ENCODE results near the gene HOXC9. TPM values are rescaled to one million over a fixed set of nuclear protein-coding genes. Genes with fewer than 3 reads are reported as not detected.

Gene HOXC9
- total and polyA plus RNA-seq, 2 of the 8 experiments (the other 6 are each of a cell fraction or from before 2014, with no cell fraction given), result not detected

DNA sequence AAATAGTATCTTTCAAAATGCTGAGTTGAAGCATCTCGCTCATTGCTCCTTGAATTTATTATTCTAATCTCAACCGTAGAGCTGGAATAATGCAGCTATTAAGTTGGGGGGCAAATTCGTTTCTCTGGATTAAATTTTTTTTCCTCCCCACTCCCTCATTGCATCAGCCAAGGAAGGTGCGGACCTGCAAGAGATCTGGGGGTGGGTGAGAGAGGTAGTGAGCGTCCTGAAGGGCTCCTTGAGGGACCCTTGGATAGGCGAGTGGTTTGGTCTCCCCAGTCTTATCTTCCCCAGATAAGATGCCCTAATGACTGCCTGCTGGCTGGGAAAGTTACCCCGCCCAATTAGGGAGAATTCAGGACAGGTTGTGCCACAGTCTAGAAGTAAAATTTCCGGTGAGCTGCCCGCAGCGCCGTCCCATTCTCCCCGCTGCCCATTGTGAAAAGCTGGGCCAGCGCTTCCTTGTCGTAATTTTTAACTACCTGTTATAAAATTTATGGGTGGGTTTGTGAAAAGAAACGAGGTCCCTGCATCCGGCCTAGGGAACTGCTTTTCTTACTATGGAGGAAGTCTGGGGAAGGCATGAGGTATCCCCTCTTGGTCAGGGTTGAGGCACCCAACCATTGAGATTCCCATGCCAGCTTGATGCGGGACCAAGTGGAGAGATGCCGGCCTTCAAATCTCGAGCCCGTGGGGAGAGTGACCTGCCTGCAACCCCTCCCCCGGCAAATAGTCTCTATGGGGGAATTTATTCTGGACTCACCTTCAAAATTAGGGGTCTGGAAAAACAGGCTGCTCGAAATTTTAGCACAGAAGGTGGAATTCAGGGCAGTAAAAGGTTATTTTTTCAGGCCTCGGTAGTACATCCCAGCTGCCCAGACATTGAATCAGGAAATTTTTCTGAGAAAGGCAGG lies 15.3 kb downstream of the HOXC9 start:
- Histone ChIP-seq H3K9me3 (ENCODE audit: insufficient read depth in 2 of 2, low read depth in 1 of 2, low read length in 1 of 2) (no peaks in the 10 kb centered on the region), H2AK5ac (ENCODE audit: low read depth, low read length) (no peak overlapping the region), H3K36me3 (ENCODE audit: control insufficient read depth in 2 of 4, insufficient read depth in 4 of 4, low read length in 3 of 4) (no peaks in the 10 kb centered on the region; a peak in 1 of 8 replicates), H3K4ac (replicated peaks; ENCODE audit: insufficient read length, low read depth, low read length) (no peak overlapping the region), H3K27ac (ENCODE audit: low read depth, low read length) (no peak overlapping the region), H2BK5ac (ENCODE audit: low read depth, low read length) (no peak overlapping the region), H3K56ac (replicated peaks; ENCODE audit: insufficient read length, low read depth, low read length) (no peak overlapping the region), H3K14ac (ENCODE audit: insufficient read length) (no peak overlapping the region), H3K4me1 (replicated peaks in 1 of 4; ENCODE audit: control insufficient read depth in 3 of 4, insufficient read depth in 4 of 4, low read length in 3 of 4) (peaks cover 0 to 12% (median 3%) of the 10 kb centered on the region in 4 experiments; a peak in 5 of 7 replicates), H3K79me2 (ENCODE audit: control insufficient read depth in 1 of 2, insufficient read depth in 2 of 2, low read length in 2 of 2) (no peaks in the 10 kb centered on the region), H3K27me3 (replicated peaks in 1 of 4; ENCODE audit: control insufficient read depth in 3 of 4, extremely low read depth in 1 of 4, insufficient read depth in 3 of 4, low read length in 3 of 4) (peaks cover 92 to 100% (median 99%) of the 10 kb centered on the region in 4 experiments), H2AFZ (ENCODE audit: low read length) (no peak overlapping the region), H4K8ac (ENCODE audit: extremely low read depth, insufficient read depth, low read length) (no peak overlapping the region), H4K91ac (replicated peaks; ENCODE audit: insufficient read length, low read length) (no peak overlapping the region), H3K23ac (ENCODE audit: insufficient read length) (no peak overlapping the region), H3K79me1 (ENCODE audit: low read depth, low read length) (no peaks in the 10 kb centered on the region), H2BK20ac (ENCODE audit: low read length) (no peak overlapping the region), H3K4me3 (ENCODE audit: extremely low read depth in 1 of 4, insufficient read depth in 2 of 4, low read depth in 3 of 4, low read length in 4 of 4) (no peak overlapping the region), H3K23me2 (ENCODE audit: low read depth, low read length) (peaks cover 3% of the 10 kb centered on the region; the same call in 1 of the 2 replicates), H2BK15ac (ENCODE audit: low read length) (no peak overlapping the region), H3K18ac (ENCODE audit: extremely low read depth, low read length) (no peak overlapping the region), H2BK12ac (ENCODE audit: low read depth, low read length) (no peak overlapping the region), H4K20me1 (replicated peaks in 1 of 2; ENCODE audit: control insufficient read depth in 1 of 2, insufficient read depth in 2 of 2, low read length in 2 of 2) (peaks cover 4 to 41% of the 10 kb centered on the region in 2 experiments), H2BK120ac (replicated peaks; ENCODE audit: low read depth, low read length) (no peak overlapping the region), H3K9ac (replicated peaks in 1 of 4; ENCODE audit: extremely low read depth in 1 of 4, low read depth in 3 of 4, low read length in 3 of 4) (no peak overlapping the region), H4K5ac (ENCODE audit: insufficient read length, low read depth, low read length) (no peak overlapping the region), H3K4me2 (ENCODE audit: insufficient read depth in 1 of 2, low read depth in 2 of 2, low read length in 2 of 2) (no peak overlapping the region)
- 24% methylated on average over 23 of the region's 23 CpGs; no CpG with 5 or more reads in 1 of the 2 experiments for WGBS, 2 experiments (ENCODE audit: extremely low coverage in 1 of 2, insufficient coverage in 1 of 2, insufficient read length in 1 of 2, insufficient replicate concordance in 2 of 2, low coverage in 1 of 2, low lambda C conversion rate in 2 of 2, missing lambda C conversion rate in 1 of 2)
- DNase-seq (ENCODE audit: low read depth in 1 of 2, low spot score in 2 of 2) (no peak), FAIRE-seq (no peak)
- ChIA-PET POLR2A (ENCODE audit: partially characterized antibody) (interaction anchor here (0.5 to 0.7 kb wide), 2 partner anchors 216 to 329 kb away, joined by 3 read pairs; no protein-coding TSS in a partner anchor), CTCF (ENCODE audit: partially characterized antibody) (interaction anchor here (0.8 to 3.8 kb wide), 7 partner anchors 9 to 199 kb away, joined by 4 to 50 read pairs (median 6); partner anchors contain the start of gene HOXC9)
- TF ChIP-seq RNF2 (IDR thresholded peaks at IDR 0.05; ENCODE audit: borderline replicate concordance, low read depth, low read length, missing control alignments, poor library complexity, severe bottlenecking), result peak; percentile 86
- TF ChIP-seq USF2 (IDR thresholded peaks at IDR 0.05; ENCODE audit: low read length), result no peak
- TF ChIP-seq CBX8 (IDR thresholded peaks at IDR 0.05; ENCODE audit: borderline replicate concordance, low read depth, low read length), result peak; percentile 69; the same call in 1 of the 2 replicates
- peak; percentile 74 for TF ChIP-seq SUZ12 (IDR thresholded peaks at IDR 0.05; ENCODE audit: low read length)
- peak; percentile 83 for TF ChIP-seq EZH2 (IDR thresholded peaks at IDR 0.05; ENCODE audit: low read depth, low read length, severe bottlenecking)
